Measurements from ENCODE around the gene NDEL1. TPM values are rescaled to one million over a fixed set of nuclear protein-coding genes. Genes with fewer than 3 reads are reported as not detected.

NDEL1 gene
- total and polyA plus RNA-seq, 4 donors: 15.3 to 52.3 (median 35.4) TPM

- H3K9me3 ChIP-seq (ENCODE audit: control insufficient read depth in 4 of 4, low read length in 3 of 4): no peaks in the 10 kb centered on the region
- H3K27me3 ChIP-seq (ENCODE audit: control insufficient read depth in 4 of 4, insufficient read depth in 4 of 4, low read length in 3 of 4): no peaks in the 10 kb centered on the region
- no peak for DNase-seq (ENCODE audit: low spot score)
- no peak overlapping the region for H3K4me3 ChIP-seq (ENCODE audit: low read depth in 1 of 3, low read length in 3 of 3)
- WGBS: 95% methylated on average over 9 of the region's 9 CpGs
- peaks cover 6 to 30% (median 24%) of the 10 kb centered on the region in 4 donors for H3K4me1 ChIP-seq (ENCODE audit: control insufficient read depth in 4 of 4, insufficient read depth in 4 of 4, low read length in 3 of 4)
- H3K9ac ChIP-seq (ENCODE audit: low read depth in 1 of 2, low read length in 2 of 2): no peak overlapping the region
- H3K36me3 ChIP-seq (ENCODE audit: control insufficient read depth in 4 of 4, insufficient read depth in 3 of 4, low read depth in 1 of 4, low read length in 3 of 4): peaks cover 5 to 49% (median 32%) of the 10 kb centered on the region in 4 donors
- no peak overlapping the region for H3K27ac ChIP-seq (ENCODE audit: low read depth in 1 of 2, low read length in 2 of 2)
- no peak for TF ChIP-seq HNF4G (IDR thresholded peaks at IDR 0.05)
- no peak for TF ChIP-seq EGR1 (IDR thresholded peaks at IDR 0.05; ENCODE audit: low read depth in 2 of 2)
- TF ChIP-seq JUND (IDR thresholded peaks at IDR 0.05): no peak
- no peak for TF ChIP-seq FOXA1 (IDR thresholded peaks at IDR 0.05)
- no peak for TF ChIP-seq FOXA2 (IDR thresholded peaks at IDR 0.05)
- no peak for TF ChIP-seq RAD21 (IDR thresholded peaks at IDR 0.05)
- no peak for TF ChIP-seq NR2F2 (IDR thresholded peaks at IDR 0.05)
- no peak for TF ChIP-seq TAF1 (conservative IDR thresholded peaks at IDR 0.05)
- no peak for TF ChIP-seq HNF4A (conservative IDR thresholded peaks at IDR 0.05)
- TF ChIP-seq SP1 (IDR thresholded peaks at IDR 0.05): no peak
- TF ChIP-seq, protein P1, sequence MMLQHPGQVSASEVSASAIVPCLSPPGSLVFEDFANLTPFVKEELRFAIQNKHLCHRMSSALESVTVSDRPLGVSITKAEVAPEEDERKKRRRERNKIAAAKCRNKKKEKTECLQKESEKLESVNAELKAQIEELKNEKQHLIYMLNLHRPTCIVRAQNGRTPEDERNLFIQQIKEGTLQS (IDR thresholded peaks at IDR 0.05): no peak
- TF ChIP-seq RXRA (IDR thresholded peaks at IDR 0.05): no peak
- no peak for TF ChIP-seq YY1 (IDR thresholded peaks at IDR 0.05)
- TF ChIP-seq, protein P2, sequence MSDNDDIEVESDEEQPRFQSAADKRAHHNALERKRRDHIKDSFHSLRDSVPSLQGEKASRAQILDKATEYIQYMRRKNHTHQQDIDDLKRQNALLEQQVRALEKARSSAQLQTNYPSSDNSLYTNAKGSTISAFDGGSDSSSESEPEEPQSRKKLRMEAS (IDR thresholded peaks at IDR 0.05): no peak
- TF ChIP-seq, protein P3, sequence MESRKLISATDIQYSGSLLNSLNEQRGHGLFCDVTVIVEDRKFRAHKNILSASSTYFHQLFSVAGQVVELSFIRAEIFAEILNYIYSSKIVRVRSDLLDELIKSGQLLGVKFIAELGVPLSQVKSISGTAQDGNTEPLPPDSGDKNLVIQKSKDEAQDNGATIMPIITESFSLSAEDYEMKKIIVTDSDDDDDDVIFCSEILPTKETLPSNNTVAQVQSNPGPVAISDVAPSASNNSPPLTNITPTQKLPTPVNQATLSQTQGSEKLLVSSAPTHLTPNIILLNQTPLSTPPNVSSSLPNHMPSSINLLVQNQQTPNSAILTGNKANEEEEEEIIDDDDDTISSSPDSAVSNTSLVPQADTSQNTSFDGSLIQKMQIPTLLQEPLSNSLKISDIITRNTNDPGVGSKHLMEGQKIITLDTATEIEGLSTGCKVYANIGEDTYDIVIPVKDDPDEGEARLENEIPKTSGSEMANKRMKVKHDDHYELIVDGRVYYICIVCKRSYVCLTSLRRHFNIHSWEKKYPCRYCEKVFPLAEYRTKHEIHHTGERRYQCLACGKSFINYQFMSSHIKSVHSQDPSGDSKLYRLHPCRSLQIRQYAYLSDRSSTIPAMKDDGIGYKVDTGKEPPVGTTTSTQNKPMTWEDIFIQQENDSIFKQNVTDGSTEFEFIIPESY (IDR thresholded peaks at IDR 0.05): no peak
- TF ChIP-seq, protein P4, sequence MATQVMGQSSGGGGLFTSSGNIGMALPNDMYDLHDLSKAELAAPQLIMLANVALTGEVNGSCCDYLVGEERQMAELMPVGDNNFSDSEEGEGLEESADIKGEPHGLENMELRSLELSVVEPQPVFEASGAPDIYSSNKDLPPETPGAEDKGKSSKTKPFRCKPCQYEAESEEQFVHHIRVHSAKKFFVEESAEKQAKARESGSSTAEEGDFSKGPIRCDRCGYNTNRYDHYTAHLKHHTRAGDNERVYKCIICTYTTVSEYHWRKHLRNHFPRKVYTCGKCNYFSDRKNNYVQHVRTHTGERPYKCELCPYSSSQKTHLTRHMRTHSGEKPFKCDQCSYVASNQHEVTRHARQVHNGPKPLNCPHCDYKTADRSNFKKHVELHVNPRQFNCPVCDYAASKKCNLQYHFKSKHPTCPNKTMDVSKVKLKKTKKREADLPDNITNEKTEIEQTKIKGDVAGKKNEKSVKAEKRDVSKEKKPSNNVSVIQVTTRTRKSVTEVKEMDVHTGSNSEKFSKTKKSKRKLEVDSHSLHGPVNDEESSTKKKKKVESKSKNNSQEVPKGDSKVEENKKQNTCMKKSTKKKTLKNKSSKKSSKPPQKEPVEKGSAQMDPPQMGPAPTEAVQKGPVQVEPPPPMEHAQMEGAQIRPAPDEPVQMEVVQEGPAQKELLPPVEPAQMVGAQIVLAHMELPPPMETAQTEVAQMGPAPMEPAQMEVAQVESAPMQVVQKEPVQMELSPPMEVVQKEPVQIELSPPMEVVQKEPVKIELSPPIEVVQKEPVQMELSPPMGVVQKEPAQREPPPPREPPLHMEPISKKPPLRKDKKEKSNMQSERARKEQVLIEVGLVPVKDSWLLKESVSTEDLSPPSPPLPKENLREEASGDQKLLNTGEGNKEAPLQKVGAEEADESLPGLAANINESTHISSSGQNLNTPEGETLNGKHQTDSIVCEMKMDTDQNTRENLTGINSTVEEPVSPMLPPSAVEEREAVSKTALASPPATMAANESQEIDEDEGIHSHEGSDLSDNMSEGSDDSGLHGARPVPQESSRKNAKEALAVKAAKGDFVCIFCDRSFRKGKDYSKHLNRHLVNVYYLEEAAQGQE (IDR thresholded peaks at IDR 0.05): no peak
These were observed 39.5 kb downstream of the NDEL1 start for GRCh38 chr17:8475227-8475626.

DNA sequence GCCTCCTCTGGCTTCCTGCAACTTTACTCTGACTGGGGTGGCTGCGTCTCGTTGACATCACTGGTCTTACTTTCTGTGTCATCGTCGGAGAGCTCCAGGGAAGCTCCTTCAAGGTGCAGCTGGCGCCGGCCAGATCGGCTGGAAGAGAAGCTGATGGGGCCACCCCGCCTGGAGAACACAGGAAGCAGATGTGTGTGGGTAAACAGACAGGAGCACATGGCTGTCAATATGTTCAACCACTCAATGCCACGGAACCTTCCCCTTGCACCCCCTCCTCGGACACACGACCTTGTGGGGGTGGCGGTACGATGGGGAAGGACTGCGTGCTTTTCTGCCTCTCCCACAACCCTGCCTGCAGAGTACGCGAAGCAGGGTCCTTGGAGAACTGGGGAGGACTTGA, 40.1 kb downstream of the NDEL1 start:
- H3K4me3 ChIP-seq (ENCODE audit: low read depth in 1 of 3, low read length in 3 of 3): no peak overlapping the region
- TF ChIP-seq, protein P2 (IDR thresholded peaks at IDR 0.05): no peak
- no peak for TF ChIP-seq EGR1 (IDR thresholded peaks at IDR 0.05; ENCODE audit: low read depth in 2 of 2)
- no peaks in the 10 kb centered on the region for H3K27me3 ChIP-seq (ENCODE audit: control insufficient read depth in 4 of 4, insufficient read depth in 4 of 4, low read length in 3 of 4)
- 89% methylated on average over 16 of the region's 16 CpGs for WGBS
- peak; percentile 30 for DNase-seq (ENCODE audit: low spot score)
- H3K27ac ChIP-seq (ENCODE audit: low read depth in 1 of 2, low read length in 2 of 2): no peak overlapping the region
- peaks cover 5 to 52% (median 33%) of the 10 kb centered on the region in 4 donors for H3K36me3 ChIP-seq (ENCODE audit: control insufficient read depth in 4 of 4, insufficient read depth in 3 of 4, low read depth in 1 of 4, low read length in 3 of 4)
- H3K9me3 ChIP-seq (ENCODE audit: control insufficient read depth in 4 of 4, low read length in 3 of 4): no peaks in the 10 kb centered on the region
- H3K9ac ChIP-seq (ENCODE audit: low read depth in 1 of 2, low read length in 2 of 2): no peak overlapping the region
- peaks cover 3 to 27% (median 18%) of the 10 kb centered on the region in 4 donors for H3K4me1 ChIP-seq (ENCODE audit: control insufficient read depth in 4 of 4, insufficient read depth in 4 of 4, low read length in 3 of 4)
